Liver (tissue), 9 donors: ENCODE data around the gene EMCN. TPM values are rescaled to one million over a fixed set of nuclear protein-coding genes. Genes with fewer than 3 reads are reported as not detected.

ENCODE experiments used
- DNase-seq: peaks from one replicate; pipeline ENCODE4 v3.0.0-alpha.2; 2017; ENCODE audit warnings: low spot score
- H3K27ac ChIP-seq, 2 donors: one replicate each; pipeline ENCODE4 v1.7.0; 2013; ENCODE audit warnings: inconsistent platforms in 2 of 2, low read length in 2 of 2, control low read depth in 1 of 2, low read depth in 1 of 2, mild to moderate bottlenecking in 1 of 2
- H3K27me3 ChIP-seq, 4 donors: one replicate each; pipeline versions ENCODE4 v1.6.1 to v1.7.0; 2013; ENCODE audit warnings: low read length in 3 of 4, inconsistent platforms in 1 of 4, mild to moderate bottlenecking in 1 of 4, moderate library complexity in 1 of 4; ENCODE audit not compliant: control insufficient read depth in 4 of 4, insufficient read depth in 4 of 4
- H3K36me3 ChIP-seq, 4 donors: one replicate each; pipeline versions ENCODE4 v1.6.1 to v1.7.0; 2013; ENCODE audit warnings: low read length in 3 of 4, mild to moderate bottlenecking in 3 of 4, low read depth in 1 of 4, moderate library complexity in 1 of 4; ENCODE audit not compliant: control insufficient read depth in 4 of 4, insufficient read depth in 3 of 4
- H3K4me1 ChIP-seq, 4 donors: one replicate each; pipeline versions ENCODE4 v1.6.1 to v1.7.0; 2013; ENCODE audit warnings: low read length in 3 of 4, mild to moderate bottlenecking in 3 of 4, moderate library complexity in 1 of 4; ENCODE audit not compliant: control insufficient read depth in 4 of 4, insufficient read depth in 4 of 4
- H3K4me3 ChIP-seq, 3 donors: one replicate each; pipeline versions ENCODE4 v1.6.1 to v1.7.0; 2013; ENCODE audit warnings: low read length in 3 of 3, control low read depth in 1 of 3, low read depth in 1 of 3, mild to moderate bottlenecking in 1 of 3
- H3K9ac ChIP-seq, 2 donors: one replicate each; pipeline ENCODE4 v1.7.0; 2013; ENCODE audit warnings: low read length in 2 of 2, mild to moderate bottlenecking in 2 of 2, moderate library complexity in 2 of 2, control low read depth in 1 of 2, low read depth in 1 of 2
- H3K9me3 ChIP-seq, 4 donors: one replicate each; pipeline versions ENCODE4 v1.6.1 to v1.7.0; 2013; ENCODE audit warnings: low read length in 3 of 4; ENCODE audit not compliant: control insufficient read depth in 4 of 4
- EGR1 ChIP-seq, 2 donors: IDR thresholded peaks; 2 replicates each; pipeline ENCODE4 v1.6.1; 2016 to 2018; ENCODE audit warnings: antibody characterized with exemption in 2 of 2, low read depth in 2 of 2
- FOXA1 ChIP-seq: IDR thresholded peaks from 2 replicates; pipeline ENCODE4 v1.6.1; 2016; ENCODE audit warnings: antibody characterized with exemption
- FOXA2 ChIP-seq: IDR thresholded peaks from 2 replicates; pipeline ENCODE4 v1.6.1; 2016; ENCODE audit warnings: antibody characterized with exemption
- GABPA ChIP-seq, 2 donors: IDR thresholded peaks in 1 of 2; conservative IDR thresholded peaks in 1 of 2; 2 replicates each; pipeline ENCODE4 v1.6.1; 2016; ENCODE audit warnings: antibody characterized with exemption in 2 of 2, mild to moderate bottlenecking in 1 of 2, moderate library complexity in 1 of 2
- HNF4A ChIP-seq, 2 donors: conservative IDR thresholded peaks; 2 replicates each; pipeline ENCODE4 v1.6.1; 2016; ENCODE audit warnings: antibody characterized with exemption in 2 of 2, mild to moderate bottlenecking in 2 of 2
- HNF4G ChIP-seq: IDR thresholded peaks from 2 replicates; pipeline ENCODE4 v1.6.1; 2016; ENCODE audit warnings: antibody characterized with exemption
- NR2F2 ChIP-seq: IDR thresholded peaks from 2 replicates; pipeline ENCODE4 v1.6.1; 2016; ENCODE audit warnings: antibody characterized with exemption
- RAD21 ChIP-seq, 2 donors: IDR thresholded peaks; 2 replicates each; pipeline ENCODE4 v1.6.1; 2016; ENCODE audit warnings: antibody characterized with exemption in 2 of 2, mild to moderate bottlenecking in 2 of 2
- REST ChIP-seq: IDR thresholded peaks from 2 replicates; pipeline ENCODE4 v1.6.1; 2016; ENCODE audit warnings: antibody characterized with exemption, mild to moderate bottlenecking
- RXRA ChIP-seq, 2 donors: IDR thresholded peaks; 2 replicates each; pipeline ENCODE4 v1.6.1; 2017 to 2018; ENCODE audit warnings: antibody characterized with exemption in 2 of 2, mild to moderate bottlenecking in 1 of 2
- SP1 ChIP-seq: IDR thresholded peaks from 2 replicates; pipeline ENCODE4 v1.6.1; 2018; ENCODE audit warnings: antibody characterized with exemption, mild to moderate bottlenecking
- TAF1 ChIP-seq: conservative IDR thresholded peaks from 2 replicates; pipeline ENCODE4 v1.6.1; 2016; ENCODE audit warnings: antibody characterized with exemption, mild to moderate bottlenecking
- YY1 ChIP-seq: IDR thresholded peaks from 2 replicates; pipeline ENCODE4 v1.6.1; 2016; ENCODE audit warnings: antibody characterized with exemption, mild to moderate bottlenecking
- ZBTB33 ChIP-seq: IDR thresholded peaks from 2 replicates; pipeline ENCODE4 v1.6.1; 2016; ENCODE audit warnings: antibody characterized with exemption
- WGBS: extraction: QIAGEN DNeasy Blood & Tissue Kit; methylation state at CpG from one replicate; pipeline ENCODE4 v1.1.7; 2013; 5-methylcytosine and 5-hydroxymethylcytosine counted together
- polyA plus RNA-seq, 2 donors: library from polyadenylated mRNA; stranded (reverse) in 1 of 2; unstranded in 1 of 2; fragments of 200-250 nt in 1 of 2; fragments of >200 nt in 1 of 2; fragmentation: Nextera tagmentation in 1 of 2; extraction: Ambion mirVana in 1 of 2; gene quantifications; one replicate each; pipeline versions ENCODE4 v1.2.1 to v1.2.3, GENCODE V29; 2013 to 2015
- total RNA-seq, 2 donors: library from RNA; depleted of rRNA; stranded (reverse); fragments of >200 nt; gene quantifications; one replicate each; pipeline ENCODE4 v1.2.3, GENCODE V29; 2014
- TF ChIP-seq, protein P1 (sequence below): IDR thresholded peaks from 2 replicates; pipeline ENCODE4 v1.6.1; 2016; ENCODE audit warnings: antibody characterized with exemption
- TF ChIP-seq, protein P2 (sequence below): fragments of 150-350 bp; IDR thresholded peaks from 2 replicates; pipeline ENCODE4 v1.5.1; 2017; ENCODE audit warnings: improper control_type of control experiment, low read depth, low read length; ENCODE audit not compliant: missing input control
- donor health status: healthy.
- donor health status: healthy.
- donor health status: healthy.
- donor health status: healthy.
- donor health status: healthy.

The EMCN gene
- total and polyA plus RNA-seq, 4 donors: 1.8 to 4.4 (median 2.5) TPM

GRCh38 chr4:100417565-100417964 is 100.3 kb downstream of the EMCN start:
- Histone ChIP-seq H3K9ac (no peak overlapping the region), H3K9me3 (no peaks in the 10 kb centered on the region), H3K27me3 (no peaks in the 10 kb centered on the region), H3K4me3 (no peak overlapping the region), H3K27ac (no peak overlapping the region), H3K36me3 (no peaks in the 10 kb centered on the region), H3K4me1 (no peaks in the 10 kb centered on the region)
- TF ChIP-seq FOXA1 (no peak), HNF4A (conservative IDR thresholded peaks at IDR 0.05) (no peak), SP1 (no peak), ZBTB33 (no peak), RAD21 (IDR thresholded peaks at IDR 0.05) (no peak), EGR1 (IDR thresholded peaks at IDR 0.05; ENCODE audit: low read depth in 2 of 2) (no peak), TAF1 (no peak), FOXA2 (no peak)
- TF ChIP-seq, protein P1, sequence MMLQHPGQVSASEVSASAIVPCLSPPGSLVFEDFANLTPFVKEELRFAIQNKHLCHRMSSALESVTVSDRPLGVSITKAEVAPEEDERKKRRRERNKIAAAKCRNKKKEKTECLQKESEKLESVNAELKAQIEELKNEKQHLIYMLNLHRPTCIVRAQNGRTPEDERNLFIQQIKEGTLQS: no peak
- DNase-seq: no peak
- WGBS: 43% methylated on average over 1 of the region's 1 CpG

GRCh38 chr4:100414016-100414790 is 103.6 kb downstream of the EMCN start:
- Histone ChIP-seq H3K4me1 (no peaks in the 10 kb centered on the region), H3K4me3 (no peak overlapping the region), H3K9ac (no peak overlapping the region), H3K27ac (no peak overlapping the region), H3K36me3 (no peaks in the 10 kb centered on the region), H3K9me3 (no peaks in the 10 kb centered on the region), H3K27me3 (no peaks in the 10 kb centered on the region)
- no peak for DNase-seq
- WGBS: 73% methylated on average over 3 of the region's 3 CpGs
- TF ChIP-seq HNF4G (no peak), NR2F2 (no peak), TAF1 (no peak), FOXA2 (no peak), GABPA (IDR thresholded peaks at IDR 0.05 in 1 of 2, conservative IDR thresholded peaks at IDR 0.05 in 1 of 2) (no peak), HNF4A (conservative IDR thresholded peaks at IDR 0.05) (no peak), RAD21 (IDR thresholded peaks at IDR 0.05) (no peak), EGR1 (IDR thresholded peaks at IDR 0.05; ENCODE audit: low read depth in 2 of 2) (no peak), RXRA (IDR thresholded peaks at IDR 0.05) (no peak), REST (no peak), YY1 (no peak)
- TF ChIP-seq, protein P1: no peak
- TF ChIP-seq, protein P2, sequence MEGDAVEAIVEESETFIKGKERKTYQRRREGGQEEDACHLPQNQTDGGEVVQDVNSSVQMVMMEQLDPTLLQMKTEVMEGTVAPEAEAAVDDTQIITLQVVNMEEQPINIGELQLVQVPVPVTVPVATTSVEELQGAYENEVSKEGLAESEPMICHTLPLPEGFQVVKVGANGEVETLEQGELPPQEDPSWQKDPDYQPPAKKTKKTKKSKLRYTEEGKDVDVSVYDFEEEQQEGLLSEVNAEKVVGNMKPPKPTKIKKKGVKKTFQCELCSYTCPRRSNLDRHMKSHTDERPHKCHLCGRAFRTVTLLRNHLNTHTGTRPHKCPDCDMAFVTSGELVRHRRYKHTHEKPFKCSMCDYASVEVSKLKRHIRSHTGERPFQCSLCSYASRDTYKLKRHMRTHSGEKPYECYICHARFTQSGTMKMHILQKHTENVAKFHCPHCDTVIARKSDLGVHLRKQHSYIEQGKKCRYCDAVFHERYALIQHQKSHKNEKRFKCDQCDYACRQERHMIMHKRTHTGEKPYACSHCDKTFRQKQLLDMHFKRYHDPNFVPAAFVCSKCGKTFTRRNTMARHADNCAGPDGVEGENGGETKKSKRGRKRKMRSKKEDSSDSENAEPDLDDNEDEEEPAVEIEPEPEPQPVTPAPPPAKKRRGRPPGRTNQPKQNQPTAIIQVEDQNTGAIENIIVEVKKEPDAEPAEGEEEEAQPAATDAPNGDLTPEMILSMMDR: no peak
